ENCODE data around the gene CDRT15L2.
"Not testable (repeated sequence)": the region's sequence is repeated elsewhere in the genome, so short reads cannot be mapped to it uniquely, and the experiment has no call there.

- not testable (repeated sequence) for TF ChIP-seq CTCF (conservative IDR thresholded peaks at IDR 0.05; ENCODE audit: low read length); EZH2phosphoT487 (IDR thresholded peaks at IDR 0.05; ENCODE audit: borderline replicate concordance)
Measured at GRCh38 chr17:20615461-20615860, 35.9 kb downstream of the CDRT15L2 start.

Data from Loucy (cell line).